Fibroblast of lung (primary cell): ENCODE measurements around the gene GID8. TPM values are rescaled to one million over a fixed set of nuclear protein-coding genes. Genes with fewer than 3 reads are reported as not detected.

Source experiments
- DNase-seq, 2 donors: peaks; one replicate each; pipeline versions ENCODE4 v3.0.0 to v3.0.0-alpha.2; 2010; ENCODE audit warnings: low read depth in 2 of 2
- H2AFZ ChIP-seq: 2 replicates; pipeline ENCODE4 v1.5.1; 2012; ENCODE audit warnings: low read length, control low read depth, inconsistent platforms
- H3K27ac ChIP-seq: 2 replicates; pipeline ENCODE4 v1.5.1; 2011; ENCODE audit warnings: low read length, control low read depth; ENCODE audit not compliant: insufficient read depth
- H3K27me3 ChIP-seq: 2 replicates; pipeline ENCODE4 v1.5.1; 2011; ENCODE audit warnings: mild to moderate bottlenecking, low read length; ENCODE audit not compliant: control insufficient read depth, insufficient read depth
- H3K36me3 ChIP-seq: 2 replicates; pipeline ENCODE4 v1.5.1; 2011; ENCODE audit warnings: low read length; ENCODE audit not compliant: control insufficient read depth, insufficient read depth
- H3K4me1 ChIP-seq: 2 replicates; pipeline ENCODE4 v1.5.1; 2011; ENCODE audit warnings: low read length; ENCODE audit not compliant: control insufficient read depth, insufficient read depth; ENCODE audit errors: extremely low read depth
- H3K4me2 ChIP-seq: 2 replicates; pipeline ENCODE4 v1.5.1; 2011; ENCODE audit warnings: low read length, control low read depth; ENCODE audit not compliant: insufficient read depth; ENCODE audit errors: extremely low read depth
- H3K4me3 ChIP-seq, 4 experiments: fragments of 200-600 bp in 1 of 4; sonication (generic) in 1 of 4; replicated peaks in 1 of 4; 2 replicates each; pipeline ENCODE4 v1.5.1; 2011 to 2016; ENCODE audit warnings: low read length in 4 of 4, low read depth in 3 of 4, mild to moderate bottlenecking in 3 of 4, control low read depth in 2 of 4, inconsistent platforms in 1 of 4, mixed read lengths in 1 of 4; ENCODE audit not compliant: insufficient read depth in 1 of 4; ENCODE audit errors: control extremely low read depth in 1 of 4
- H3K79me2 ChIP-seq: 2 replicates; pipeline ENCODE4 v1.5.1; 2012; ENCODE audit warnings: mild to moderate bottlenecking, low read length, inconsistent platforms; ENCODE audit not compliant: control insufficient read depth, insufficient read depth
- H3K9ac ChIP-seq: 2 replicates; pipeline ENCODE4 v1.5.1; 2011; ENCODE audit warnings: mild to moderate bottlenecking, low read length, control low read depth; ENCODE audit not compliant: insufficient read depth
- H3K9me3 ChIP-seq: 2 replicates; pipeline ENCODE4 v1.5.1; 2012; ENCODE audit warnings: low read depth, low read length; ENCODE audit not compliant: control insufficient read depth, insufficient read depth
- H4K20me1 ChIP-seq: 2 replicates; pipeline ENCODE4 v1.5.1; 2011; ENCODE audit warnings: low read length; ENCODE audit not compliant: control insufficient read depth, insufficient read depth; ENCODE audit errors: extremely low read depth
- EZH2 ChIP-seq: IDR thresholded peaks from 2 replicates; pipeline ENCODE4 v1.5.1; 2012; ENCODE audit warnings: low read length, control low read depth, mild to moderate bottlenecking; ENCODE audit errors: missing control alignments
- polyA plus RNA-seq, 2 donors: library from polyadenylated mRNA; depleted of rRNA in 1 of 2; stranded (reverse) in 1 of 2; unstranded in 1 of 2; fragments of >200 nt; gene quantifications; 2 replicates each; pipeline ENCODE4 v1.2.1, GENCODE V29; 2011 to 2012; ENCODE audit warnings: missing spikeins in 1 of 2
- total RNA-seq: library from RNA; depleted of rRNA; stranded (reverse); fragments of >200 nt; gene quantifications from 2 replicates; pipeline ENCODE4 v1.2.1, GENCODE V29; 2014
- TF ChIP-seq, protein P1 (sequence below), 2 donors: IDR thresholded peaks in 1 of 2; conservative IDR thresholded peaks in 1 of 2; 1 replicate in 1 of 2; 2 replicates in 1 of 2; pipeline ENCODE4 v1.5.1; 2011 to 2012; ENCODE audit warnings: low read length in 2 of 2, control low read depth in 1 of 2, inconsistent platforms in 1 of 2, low read depth in 1 of 2, mild to moderate bottlenecking in 1 of 2

The GID8 gene
- total and polyA plus RNA-seq, 2 donors (not counting 1 experiment from before 2014, with no cell fraction given), result 23.0 to 33.9 TPM

DNA sequence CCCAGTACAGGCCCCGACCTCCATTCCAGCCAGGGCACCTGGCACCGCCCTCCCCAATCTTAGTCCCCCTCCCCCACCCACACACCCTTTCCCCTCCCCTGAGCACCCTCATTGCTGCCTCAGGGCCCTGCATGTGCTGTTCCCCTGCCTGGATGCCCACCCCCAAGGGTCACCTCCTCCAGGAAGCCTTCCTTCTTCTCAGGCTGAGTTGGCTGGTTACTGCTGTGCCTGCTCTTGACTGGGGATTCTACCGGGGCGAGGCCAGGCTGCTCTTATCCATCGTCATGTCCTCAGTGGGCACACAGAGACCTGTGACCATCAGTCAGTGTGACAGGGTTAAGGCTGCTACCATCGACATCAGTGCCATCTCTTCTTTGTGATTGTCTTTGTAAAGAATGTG is 45.3 kb downstream of the GID8 start:
- Histone ChIP-seq H3K4me1 (no peaks in the 10 kb centered on the region), H3K27ac (no peak overlapping the region), H3K79me2 (no peaks in the 10 kb centered on the region), H3K9ac (no peak overlapping the region), H4K20me1 (no peaks in the 10 kb centered on the region), H3K27me3 (peaks cover 18% of the 10 kb centered on the region), H3K4me2 (no peak overlapping the region), H3K9me3 (no peaks in the 10 kb centered on the region), H2AFZ (no peak overlapping the region), H3K4me3 (no peak overlapping the region), H3K36me3 (no peaks in the 10 kb centered on the region)
- DNase-seq, result no peak
- no peak for TF ChIP-seq EZH2
- TF ChIP-seq, protein P1, sequence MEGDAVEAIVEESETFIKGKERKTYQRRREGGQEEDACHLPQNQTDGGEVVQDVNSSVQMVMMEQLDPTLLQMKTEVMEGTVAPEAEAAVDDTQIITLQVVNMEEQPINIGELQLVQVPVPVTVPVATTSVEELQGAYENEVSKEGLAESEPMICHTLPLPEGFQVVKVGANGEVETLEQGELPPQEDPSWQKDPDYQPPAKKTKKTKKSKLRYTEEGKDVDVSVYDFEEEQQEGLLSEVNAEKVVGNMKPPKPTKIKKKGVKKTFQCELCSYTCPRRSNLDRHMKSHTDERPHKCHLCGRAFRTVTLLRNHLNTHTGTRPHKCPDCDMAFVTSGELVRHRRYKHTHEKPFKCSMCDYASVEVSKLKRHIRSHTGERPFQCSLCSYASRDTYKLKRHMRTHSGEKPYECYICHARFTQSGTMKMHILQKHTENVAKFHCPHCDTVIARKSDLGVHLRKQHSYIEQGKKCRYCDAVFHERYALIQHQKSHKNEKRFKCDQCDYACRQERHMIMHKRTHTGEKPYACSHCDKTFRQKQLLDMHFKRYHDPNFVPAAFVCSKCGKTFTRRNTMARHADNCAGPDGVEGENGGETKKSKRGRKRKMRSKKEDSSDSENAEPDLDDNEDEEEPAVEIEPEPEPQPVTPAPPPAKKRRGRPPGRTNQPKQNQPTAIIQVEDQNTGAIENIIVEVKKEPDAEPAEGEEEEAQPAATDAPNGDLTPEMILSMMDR (conservative IDR thresholded peaks at IDR 0.05 in 1 of 2, IDR thresholded peaks at IDR 0.05 in 1 of 2; ENCODE audit: low read depth in 1 of 2, low read length in 2 of 2), result no peak

DNA sequence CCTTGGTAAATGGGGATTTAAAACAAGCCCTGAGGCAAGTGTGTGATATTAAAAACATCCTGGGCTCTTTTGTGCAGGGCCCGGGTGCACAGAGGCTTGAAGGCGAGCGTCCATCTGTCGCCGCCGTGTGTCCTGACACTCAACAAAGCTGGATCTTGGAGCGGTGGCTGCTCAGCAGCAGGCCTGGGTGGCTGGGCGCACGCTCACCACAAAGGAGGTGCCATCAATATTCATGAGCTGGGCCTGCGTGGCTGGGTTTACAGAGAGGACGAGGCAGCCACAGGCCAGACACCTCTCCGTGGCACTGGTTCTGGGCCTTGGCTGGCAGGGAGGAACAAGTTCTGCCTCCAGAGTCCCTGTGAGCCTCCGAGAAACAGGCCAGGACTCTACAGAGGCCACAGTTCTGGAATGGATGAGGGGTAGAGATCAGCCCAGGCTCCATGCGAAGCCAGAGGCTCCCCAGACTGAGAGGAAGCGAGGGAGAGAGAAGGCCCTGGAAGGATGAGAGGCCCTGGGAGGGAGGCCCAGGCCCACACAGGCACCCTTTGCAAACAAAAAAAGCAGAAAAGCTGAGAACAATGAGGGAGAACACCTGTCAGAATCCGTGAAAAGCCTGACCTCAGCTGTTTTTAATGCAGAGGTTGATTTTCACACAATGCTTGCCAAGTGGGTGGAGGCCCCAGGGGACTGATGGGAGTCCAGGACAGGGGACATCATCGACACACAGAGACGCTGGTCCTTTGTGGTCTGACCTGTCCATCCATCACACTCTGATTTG is 46.9 kb downstream of the GID8 start:
- no peak for DNase-seq
- Histone ChIP-seq H3K79me2 (no peaks in the 10 kb centered on the region), H3K9me3 (no peaks in the 10 kb centered on the region), H2AFZ (no peak overlapping the region), H3K27ac (no peak overlapping the region), H3K9ac (no peak overlapping the region), H3K27me3 (peaks cover 14% of the 10 kb centered on the region), H3K36me3 (no peaks in the 10 kb centered on the region), H3K4me3 (no peak overlapping the region), H3K4me2 (no peak overlapping the region), H4K20me1 (no peaks in the 10 kb centered on the region), H3K4me1 (no peaks in the 10 kb centered on the region)
- no peak for TF ChIP-seq EZH2
- TF ChIP-seq, protein P1 (conservative IDR thresholded peaks at IDR 0.05 in 1 of 2, IDR thresholded peaks at IDR 0.05 in 1 of 2; ENCODE audit: low read depth in 1 of 2, low read length in 2 of 2), result no peak

DNA sequence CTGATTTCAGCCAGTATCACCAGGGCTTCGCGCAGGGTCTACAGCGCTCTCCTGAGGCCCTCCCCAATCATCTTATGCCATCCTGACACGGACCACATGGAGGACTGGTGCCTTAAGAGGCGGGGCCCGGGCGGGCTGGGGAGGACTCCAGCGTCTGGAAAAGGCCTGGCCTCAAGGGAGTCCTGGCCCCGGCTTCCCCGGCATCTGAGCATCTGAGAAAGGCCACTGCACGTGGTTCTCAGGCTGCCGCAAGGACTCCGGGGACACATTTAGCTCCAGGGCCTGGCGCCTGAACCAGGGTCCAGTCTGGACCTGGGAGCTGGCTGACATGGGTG is 47.5 kb downstream of the GID8 start:
- Histone ChIP-seq H3K79me2 (no peaks in the 10 kb centered on the region), H4K20me1 (no peaks in the 10 kb centered on the region), H2AFZ (no peak overlapping the region), H3K9ac (no peak overlapping the region), H3K9me3 (no peaks in the 10 kb centered on the region), H3K36me3 (no peaks in the 10 kb centered on the region), H3K27me3 (peaks cover 9% of the 10 kb centered on the region), H3K4me2 (no peak overlapping the region), H3K4me3 (no peak overlapping the region), H3K27ac (no peak overlapping the region), H3K4me1 (no peaks in the 10 kb centered on the region)
- TF ChIP-seq, protein P1 (conservative IDR thresholded peaks at IDR 0.05 in 1 of 2, IDR thresholded peaks at IDR 0.05 in 1 of 2; ENCODE audit: low read depth in 1 of 2, low read length in 2 of 2), result no peak
- no peak for DNase-seq
